ENCODE results near the gene EPHA6.
A peak's percentile ranks its signal among the peaks of the same experiment; 100 is the strongest.
"Not testable (repeated sequence)": the region's sequence is repeated elsewhere in the genome, so short reads cannot be mapped to it uniquely, and the experiment has no call there.

EPHA6 gene

GRCh38 chr3:96996009-96996408 lies 181.6 kb downstream of the EPHA6 start:
- no peak for DNase-seq (ENCODE audit: low read depth, low spot score)
- H3K4me3 ChIP-seq (ENCODE audit: low read length): no peak overlapping the region

- DNase-seq (ENCODE audit: low read depth, low spot score): no peak
- no peak overlapping the region for H3K4me3 ChIP-seq (ENCODE audit: low read length)
Observed at GRCh38 chr3:97001611-97002010, 187.2 kb downstream of the EPHA6 start.

GRCh38 chr3:97009427-97010019 lies 195.1 kb downstream of the EPHA6 start:
- no peak overlapping the region for H3K4me3 ChIP-seq (ENCODE audit: low read length)
- DNase-seq (ENCODE audit: low read depth, low spot score): peak; percentile 85

GRCh38 chr3:97010881-97011657 lies 196.7 kb downstream of the EPHA6 start:
- no peak overlapping the region for H3K4me3 ChIP-seq (ENCODE audit: low read length)
- DNase-seq (ENCODE audit: low read depth, low spot score): no peak

- H3K4me3 ChIP-seq (ENCODE audit: low read length): no peak overlapping the region
Observed at GRCh38 chr3:97021778-97022177, 207.4 kb downstream of the EPHA6 start.

GRCh38 chr3:97025612-97026011 lies 211.2 kb downstream of the EPHA6 start:
- H3K4me3 ChIP-seq (ENCODE audit: low read length); DNase-seq (ENCODE audit: low read depth, low spot score): not testable (repeated sequence)

More at GRCh38 chr3:97021778-97022177, 207.4 kb downstream of the EPHA6 start:
- DNase-seq (ENCODE audit: low read depth, low spot score): no peak

- DNase-seq (ENCODE audit: low read depth, low spot score): no peak
- no peak overlapping the region for H3K4me3 ChIP-seq (ENCODE audit: low read length)
Observed at GRCh38 chr3:97029972-97030371, 215.6 kb downstream of the EPHA6 start.

- DNase-seq (ENCODE audit: low read depth, low spot score): no peak
- no peak overlapping the region for H3K4me3 ChIP-seq (ENCODE audit: low read length)
Observed at GRCh38 chr3:97037294-97037943, 223.0 kb downstream of the EPHA6 start.

GRCh38 chr3:97043411-97043810 lies 229.0 kb downstream of the EPHA6 start:
- no peak for DNase-seq (ENCODE audit: low read depth, low spot score)
- H3K4me3 ChIP-seq (ENCODE audit: low read length): no peak overlapping the region

- no peak for DNase-seq (ENCODE audit: low read depth, low spot score)
- H3K4me3 ChIP-seq (ENCODE audit: low read length): no peak overlapping the region
Observed at GRCh38 chr3:97057365-97057764, 243.0 kb downstream of the EPHA6 start.

GRCh38 chr3:97059168-97059567 lies 244.8 kb downstream of the EPHA6 start:
- no peak for DNase-seq (ENCODE audit: low read depth, low spot score)
- H3K4me3 ChIP-seq (ENCODE audit: low read length): no peak overlapping the region

GRCh38 chr3:97066531-97066930 lies 252.1 kb downstream of the EPHA6 start:
- no peak for DNase-seq (ENCODE audit: low read depth, low spot score)
- H3K4me3 ChIP-seq (ENCODE audit: low read length): no peak overlapping the region

- H3K4me3 ChIP-seq (ENCODE audit: low read length): no peak overlapping the region
- no peak for DNase-seq (ENCODE audit: low read depth, low spot score)
Observed at GRCh38 chr3:97070302-97070701, 255.9 kb downstream of the EPHA6 start.

GRCh38 chr3:97074546-97074945 lies 260.2 kb downstream of the EPHA6 start:
- no peak for DNase-seq (ENCODE audit: low read depth, low spot score)
- H3K4me3 ChIP-seq (ENCODE audit: low read length): no peak overlapping the region

GRCh38 chr3:97076673-97077072 lies 262.3 kb downstream of the EPHA6 start:
- no peak for DNase-seq (ENCODE audit: low read depth, low spot score)
- H3K4me3 ChIP-seq (ENCODE audit: low read length): no peak overlapping the region

- no peak overlapping the region for H3K4me3 ChIP-seq (ENCODE audit: low read length)
- DNase-seq (ENCODE audit: low read depth, low spot score): no peak
Observed at GRCh38 chr3:97089621-97090020, 275.2 kb downstream of the EPHA6 start.

GRCh38 chr3:97102641-97103040 lies 288.2 kb downstream of the EPHA6 start:
- DNase-seq (ENCODE audit: low read depth, low spot score): no peak
- H3K4me3 ChIP-seq (ENCODE audit: low read length): no peak overlapping the region

GRCh38 chr3:97105989-97106651 lies 291.7 kb downstream of the EPHA6 start:
- no peak for DNase-seq (ENCODE audit: low read depth, low spot score)
- H3K4me3 ChIP-seq (ENCODE audit: low read length): no peak overlapping the region

- no peak overlapping the region for H3K4me3 ChIP-seq (ENCODE audit: low read length)
- no peak for DNase-seq (ENCODE audit: low read depth, low spot score)
Observed at GRCh38 chr3:97106652-97106989, 292.2 kb downstream of the EPHA6 start.

- H3K4me3 ChIP-seq (ENCODE audit: low read length): no peak overlapping the region
- DNase-seq (ENCODE audit: low read depth, low spot score): no peak
Observed at GRCh38 chr3:97108136-97108535, 293.7 kb downstream of the EPHA6 start.

Measured in Jurkat, Clone E6-1 (cell line).